ENCODE measurements around the gene SLC4A2.

GRCh38 chr7:151039850-151040548 is 19.4 kb upstream of the SLC4A2 start:
- no peak for TF ChIP-seq CREM (CRISPR knock-in tag; IDR thresholded peaks at IDR 0.05)
- TF ChIP-seq CTCF (IDR thresholded peaks at IDR 0.05), result no peak
- no peak for TF ChIP-seq TEAD4 (CRISPR knock-in tag; IDR thresholded peaks at IDR 0.05)
- TF ChIP-seq MYBL2 (CRISPR knock-in tag; IDR thresholded peaks at IDR 0.05), result no peak
- no peak for TF ChIP-seq NFE2L1 (CRISPR knock-in tag; IDR thresholded peaks at IDR 0.05)
- TF ChIP-seq ESRRA (CRISPR knock-in tag; IDR thresholded peaks at IDR 0.05; ENCODE audit: borderline replicate concordance), result no peak
- no peak for TF ChIP-seq CREB1 (CRISPR knock-in tag; IDR thresholded peaks at IDR 0.05)
- no peak for TF ChIP-seq FOXP1 (CRISPR knock-in tag; IDR thresholded peaks at IDR 0.05; ENCODE audit: borderline replicate concordance)
- TF ChIP-seq MLX (CRISPR knock-in tag; IDR thresholded peaks at IDR 0.05), result no peak
